IMR-90 (cell line): ENCODE measurements around the gene LYRM9. TPM values are rescaled to one million over a fixed set of nuclear protein-coding genes. Genes with fewer than 3 reads are reported as not detected.

Source experiments
- ATAC-seq: fragments of 200-7000 bp; cut with Tn5 transposase; 2 replicates; pipeline ENCODE4 v1.9.1; 2020; ENCODE audit warnings: low read depth, mild to moderate bottlenecking, moderate library complexity
- BruUV-seq: library from RNA; stranded (reverse); fragments of 400-500 nt; replicated peaks from 2 replicates; lab custom pipeline; 2021; lab: Mats Ljungman, UMichigan
- CTCF ChIA-PET: fragments of 300-600 bp; formaldehyde crosslinking; extraction: SDS; loops from one replicate; lab custom pipeline; 2021; ENCODE audit warnings: antibody characterized with exemption; lab: Yijun Ruan, JAX
- POLR2A ChIA-PET: fragments of 300-600 bp; sonication (Branson Sonifier 250); formaldehyde crosslinking; loops from one replicate; lab custom pipeline; 2022; ENCODE audit warnings: antibody characterized with exemption; ENCODE audit not compliant: unreplicated experiment; lab: Charles Lee
- DNase-seq: peaks from one replicate; pipeline ENCODE4 v3.0.0; 2013
- H2AFZ ChIP-seq: replicated peaks from 2 replicates; pipeline ENCODE3; 2013; ENCODE audit warnings: low read length, mild to moderate bottlenecking; ENCODE audit not compliant: poor library complexity
- H2AK5ac ChIP-seq: 2 replicates; pipeline ENCODE4 v1.6.1; 2013; ENCODE audit warnings: low read depth, low read length, inconsistent platforms
- H2AK9ac ChIP-seq: replicated peaks from 2 replicates; pipeline ENCODE3; 2013; ENCODE audit warnings: mild to moderate bottlenecking, low read depth, low read length, moderate library complexity; ENCODE audit not compliant: poor library complexity
- H2BK120ac ChIP-seq: 2 replicates; pipeline ENCODE4 v1.6.1; 2013; ENCODE audit warnings: low read depth, low read length, inconsistent platforms
- H2BK15ac ChIP-seq: 3 replicates; pipeline ENCODE4 v1.6.1; 2013; ENCODE audit warnings: low read depth, low read length, inconsistent platforms
- H2BK20ac ChIP-seq: 2 replicates; pipeline ENCODE4 v1.6.1; 2013; ENCODE audit warnings: low read depth, mild to moderate bottlenecking, inconsistent platforms, low read length, moderate library complexity
- H2BK5ac ChIP-seq: 2 replicates; pipeline ENCODE4 v1.6.1; 2013; ENCODE audit warnings: mild to moderate bottlenecking, low read depth, low read length, inconsistent platforms; ENCODE audit not compliant: poor library complexity, severe bottlenecking
- H3K14ac ChIP-seq: replicated peaks from 2 replicates; pipeline ENCODE4 v1.6.1; 2013; ENCODE audit warnings: low read depth, low read length, inconsistent platforms
- H3K18ac ChIP-seq: 2 replicates; pipeline ENCODE4 v1.6.1; 2013; ENCODE audit warnings: low read depth, low read length, control low read depth
- H3K23ac ChIP-seq: 2 replicates; pipeline ENCODE4 v1.6.1; 2013; ENCODE audit warnings: low read depth, low read length, inconsistent platforms
- H3K27ac ChIP-seq: 2 replicates; pipeline ENCODE4 v1.5.1; 2013; ENCODE audit warnings: mild to moderate bottlenecking, control low read depth, low read length; ENCODE audit not compliant: insufficient read depth
- H3K27me3 ChIP-seq: 2 replicates; pipeline ENCODE4 v1.6.1; 2013; ENCODE audit warnings: low read length; ENCODE audit not compliant: control insufficient read depth, insufficient read depth
- H3K36me3 ChIP-seq: 2 replicates; pipeline ENCODE4 v1.6.1; 2013; ENCODE audit warnings: low read length, mixed read lengths; ENCODE audit not compliant: control insufficient read depth, insufficient read depth
- H3K4ac ChIP-seq: 2 replicates; pipeline ENCODE4 v1.6.1; 2013; ENCODE audit warnings: low read depth, low read length, inconsistent platforms
- H3K4me1 ChIP-seq: 2 replicates; pipeline ENCODE4 v1.6.1; 2013; ENCODE audit warnings: low read length, mixed read lengths; ENCODE audit not compliant: control insufficient read depth, insufficient read depth
- H3K4me2 ChIP-seq: 2 replicates; pipeline ENCODE4 v1.6.1; 2013; ENCODE audit warnings: low read depth, mild to moderate bottlenecking, control low read depth, low read length, moderate library complexity
- H3K4me3 ChIP-seq: 2 replicates; pipeline ENCODE4 v1.5.1; 2013; ENCODE audit warnings: low read depth, mild to moderate bottlenecking, control low read depth, low read length, moderate library complexity; ENCODE audit not compliant: insufficient read depth
- H3K56ac ChIP-seq: 2 replicates; pipeline ENCODE4 v1.6.1; 2013; ENCODE audit warnings: low read length, inconsistent platforms; ENCODE audit not compliant: insufficient read depth; ENCODE audit errors: extremely low read depth
- H3K79me1 ChIP-seq, 2 experiments: 2 replicates each; pipeline ENCODE4 v1.6.1; 2013; ENCODE audit warnings: low read length in 2 of 2, inconsistent platforms in 1 of 2, low read depth in 1 of 2
- H3K9ac ChIP-seq: 2 replicates; pipeline ENCODE4 v1.6.1; 2013; ENCODE audit warnings: low read depth, low read length, control low read depth
- H3K9me1 ChIP-seq: 2 replicates; pipeline ENCODE4 v1.6.1; 2013; ENCODE audit warnings: low read length, inconsistent platforms; ENCODE audit not compliant: insufficient read depth
- H3K9me3 ChIP-seq: 2 replicates; pipeline ENCODE4 v1.6.1; 2013; ENCODE audit warnings: low read length; ENCODE audit not compliant: control insufficient read depth, insufficient read depth
- H4K20me1 ChIP-seq: 2 replicates; pipeline ENCODE4 v1.6.1; 2013; ENCODE audit warnings: low read length, inconsistent platforms; ENCODE audit not compliant: insufficient read depth
- H4K5ac ChIP-seq: 2 replicates; pipeline ENCODE4 v1.6.1; 2013; ENCODE audit warnings: mild to moderate bottlenecking, low read depth, low read length, control low read depth
- H4K8ac ChIP-seq, 2 experiments: 2 replicates each; pipeline ENCODE4 v1.6.1; 2013; ENCODE audit warnings: low read depth in 2 of 2, low read length in 2 of 2, control low read depth in 1 of 2, inconsistent platforms in 1 of 2
- H4K91ac ChIP-seq: 2 replicates; pipeline ENCODE4 v1.6.1; 2013; ENCODE audit warnings: low read depth, low read length, inconsistent platforms; ENCODE audit not compliant: insufficient read depth
- FOS ChIP-seq: fragments of 150-350 bp; IDR thresholded peaks from 2 replicates; pipeline ENCODE4 v1.6.1; 2016; ENCODE audit warnings: low read depth, low read length
- SMC3 ChIP-seq: fragments of 150-350 bp; IDR thresholded peaks from 2 replicates; pipeline ENCODE4 v1.6.1; 2016; ENCODE audit warnings: low read depth, mild to moderate bottlenecking, antibody characterized with exemption, low read length, moderate library complexity
- WGBS, 2 experiments: methylation state at CpG; one replicate each; pipeline versions ENCODE4 v1.1.5 to v1.1.7; 2013; ENCODE audit warnings: missing lambda C conversion rate in 2 of 2; ENCODE audit not compliant: insufficient read length in 1 of 2; ENCODE audit errors: extremely low coverage in 2 of 2; 5-methylcytosine and 5-hydroxymethylcytosine counted together
- dilution Hi-C: fragments of 300-500 bp; cut with HindIII; formaldehyde crosslinking; loops from one replicate; pipeline ENCODE4 v1.14.3; 2018; ENCODE audit warnings: low sequenced_read_pairs; ENCODE audit not compliant: unreplicated experiment
- in situ Hi-C: fragments of 300-500 bp; cut with MboI; formaldehyde crosslinking; loops from 3 replicates; pipeline ENCODE4 v1.14.3; 2019; ENCODE audit warnings: low sequenced_read_pairs, inconsistent platforms, mixed read lengths
- intact Hi-C: fragments of 100-400 bp; cut with micrococcal nuclease; formaldehyde crosslinking; loops from 2 replicates; pipeline ENCODE4 v1.10.0; 2022
- polyA plus RNA-seq, 3 experiments: library from polyadenylated mRNA; depleted of rRNA; stranded (reverse); fragments of >200 nt; gene quantifications; 2 replicates each; pipeline ENCODE4 v1.2.3, GENCODE V29; 2012; ENCODE audit warnings: low replicate concordance in 1 of 3
- total RNA-seq: library from RNA; depleted of rRNA; stranded (reverse); fragments of >200 nt; gene quantifications from 2 replicates; pipeline ENCODE4 v1.2.3, GENCODE V29; 2012
- TF ChIP-seq, protein P1 (sequence below): fragments of 150-350 bp; IDR thresholded peaks from 2 replicates; pipeline ENCODE4 v1.6.1; 2016; ENCODE audit warnings: low read depth, mild to moderate bottlenecking, low read length, moderate library complexity, borderline replicate concordance

The LYRM9 gene
- total and polyA plus RNA-seq, 2 of the 4 experiments (the other 2 are of a cell fraction) = 3.2 to 4.8 TPM

- H3K9me1 ChIP-seq = no peaks in the 10 kb centered on the region
- H2BK5ac ChIP-seq = no peak overlapping the region
- no peak overlapping the region for H4K91ac ChIP-seq
- no peaks in the 10 kb centered on the region for H3K9me3 ChIP-seq
- no peak overlapping the region for H2BK120ac ChIP-seq
- no peaks in the 10 kb centered on the region for H3K4me1 ChIP-seq
- ChIA-PET POLR2A (no interaction called here), CTCF (interaction anchor here (0.7 kb wide), 1 partner anchor 160 kb away, joined by 3 read pairs; no protein-coding TSS in a partner anchor)
- H4K20me1 ChIP-seq = no peaks in the 10 kb centered on the region
- no peak overlapping the region for H3K4me2 ChIP-seq
- ATAC-seq (no peak), DNase-seq (no peak)
- no TSS peak for BruUV-seq
- no peak overlapping the region for H3K9ac ChIP-seq
- H3K27ac ChIP-seq = no peak overlapping the region
- no peak overlapping the region for H2AFZ ChIP-seq
- no peak overlapping the region for H2AK9ac ChIP-seq
- no peak overlapping the region for H3K14ac ChIP-seq
- WGBS, 2 experiments = no CpG with 5 or more reads among the region's 2 CpGs
- H4K5ac ChIP-seq = no peak overlapping the region
- H3K4me3 ChIP-seq = no peak overlapping the region
- in situ Hi-C loops = no loop called here
- H2BK20ac ChIP-seq = no peak overlapping the region
- dilution Hi-C loops = no loop called here
- TF ChIP-seq FOS = no peak
- TF ChIP-seq, protein P1, sequence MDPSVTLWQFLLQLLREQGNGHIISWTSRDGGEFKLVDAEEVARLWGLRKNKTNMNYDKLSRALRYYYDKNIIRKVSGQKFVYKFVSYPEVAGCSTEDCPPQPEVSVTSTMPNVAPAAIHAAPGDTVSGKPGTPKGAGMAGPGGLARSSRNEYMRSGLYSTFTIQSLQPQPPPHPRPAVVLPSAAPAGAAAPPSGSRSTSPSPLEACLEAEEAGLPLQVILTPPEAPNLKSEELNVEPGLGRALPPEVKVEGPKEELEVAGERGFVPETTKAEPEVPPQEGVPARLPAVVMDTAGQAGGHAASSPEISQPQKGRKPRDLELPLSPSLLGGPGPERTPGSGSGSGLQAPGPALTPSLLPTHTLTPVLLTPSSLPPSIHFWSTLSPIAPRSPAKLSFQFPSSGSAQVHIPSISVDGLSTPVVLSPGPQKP = no peak
- TF ChIP-seq SMC3 = no peak
- H3K23ac ChIP-seq = no peak overlapping the region
- no peaks in the 10 kb centered on the region; the same call in none of the 2 replicates for H3K27me3 ChIP-seq
- no peaks in the 10 kb centered on the region for H3K79me1 ChIP-seq
- no peak overlapping the region for H2BK15ac ChIP-seq
- H3K4ac ChIP-seq = no peak overlapping the region
- H3K56ac ChIP-seq = no peak overlapping the region
- no peaks in the 10 kb centered on the region for H3K36me3 ChIP-seq
- intact Hi-C loops = no loop called here
- no peak overlapping the region for H3K18ac ChIP-seq
- H2AK5ac ChIP-seq = no peak overlapping the region
- H4K8ac ChIP-seq = no peak overlapping the region
These were observed 22.8 kb downstream of the LYRM9 start for GRCh38 chr17:27870345-27870744.
